GM21825 (cell line): ENCODE data around the gene TUBAL3.
"Not testable (repeated sequence)": the region's sequence is repeated elsewhere in the genome, so short reads cannot be mapped to it uniquely, and the experiment has no call there.

Experiments
- ATAC-seq: cut with Tn5 transposase; IDR thresholded peaks from one replicate; pipeline ENCODE4 v1.9.1; 2021; ENCODE audit warnings: mild to moderate bottlenecking, moderate library complexity; ENCODE audit not compliant: unreplicated experiment

The TUBAL3 gene

GRCh38 chr10:5381187-5381586 lies 23.4 kb downstream of the TUBAL3 start:
- ATAC-seq = no peak

GRCh38 chr10:5380395-5380794 lies 24.2 kb downstream of the TUBAL3 start:
- not testable (repeated sequence) for ATAC-seq

- ATAC-seq = not testable (repeated sequence)
Measured at GRCh38 chr10:5379202-5379601, 25.4 kb downstream of the TUBAL3 start.

- no peak for ATAC-seq
Measured at GRCh38 chr10:5376450-5376849, 28.2 kb downstream of the TUBAL3 start.

GRCh38 chr10:5373891-5374611 lies 30.6 kb downstream of the TUBAL3 start:
- ATAC-seq = no peak

GRCh38 chr10:5373307-5373706 lies 31.3 kb downstream of the TUBAL3 start:
- ATAC-seq = no peak

- ATAC-seq = no peak
Measured at GRCh38 chr10:5370493-5371352, 33.9 kb downstream of the TUBAL3 start.

GRCh38 chr10:5369362-5370158 lies 35.1 kb downstream of the TUBAL3 start:
- ATAC-seq = no peak

GRCh38 chr10:5365928-5366327 lies 38.7 kb downstream of the TUBAL3 start:
- no peak for ATAC-seq

GRCh38 chr10:5364890-5365338 lies 39.7 kb downstream of the TUBAL3 start, which contains the start of gene UCN3:
UCN3 (plus strand) TSS chr10:5364966; CDS start chr10:5373721, 8,755 bp downstream.
- ATAC-seq = no peak

- ATAC-seq = no peak
Measured at GRCh38 chr10:5364374-5364773, 40.3 kb downstream of the TUBAL3 start.

GRCh38 chr10:5362873-5363272 lies 41.8 kb downstream of the TUBAL3 start:
- no peak for ATAC-seq

GRCh38 chr10:5361966-5362365 lies 42.7 kb downstream of the TUBAL3 start:
- ATAC-seq = no peak

GRCh38 chr10:5360318-5360915 lies 44.2 kb downstream of the TUBAL3 start:
- no peak for ATAC-seq

- ATAC-seq = no peak
Measured at GRCh38 chr10:5356302-5356763, 48.3 kb downstream of the TUBAL3 start.

GRCh38 chr10:5355594-5356301 lies 48.9 kb downstream of the TUBAL3 start:
- no peak for ATAC-seq

GRCh38 chr10:5354068-5354467 lies 50.6 kb downstream of the TUBAL3 start:
- ATAC-seq = no peak

- ATAC-seq = no peak
Measured at GRCh38 chr10:5349362-5349761, 55.3 kb downstream of the TUBAL3 start.

- no peak for ATAC-seq
Measured at GRCh38 chr10:5346881-5347280, 57.7 kb downstream of the TUBAL3 start.

GRCh38 chr10:5344746-5345145 lies 59.9 kb downstream of the TUBAL3 start:
- no peak for ATAC-seq
